GM21515 (cell line): ENCODE measurements around the gene TSPAN18.

Source experiments
- ATAC-seq: cut with Tn5 transposase; IDR thresholded peaks from one replicate; pipeline ENCODE4 v1.9.1; 2021; ENCODE audit not compliant: unreplicated experiment

Gene TSPAN18

DNA sequence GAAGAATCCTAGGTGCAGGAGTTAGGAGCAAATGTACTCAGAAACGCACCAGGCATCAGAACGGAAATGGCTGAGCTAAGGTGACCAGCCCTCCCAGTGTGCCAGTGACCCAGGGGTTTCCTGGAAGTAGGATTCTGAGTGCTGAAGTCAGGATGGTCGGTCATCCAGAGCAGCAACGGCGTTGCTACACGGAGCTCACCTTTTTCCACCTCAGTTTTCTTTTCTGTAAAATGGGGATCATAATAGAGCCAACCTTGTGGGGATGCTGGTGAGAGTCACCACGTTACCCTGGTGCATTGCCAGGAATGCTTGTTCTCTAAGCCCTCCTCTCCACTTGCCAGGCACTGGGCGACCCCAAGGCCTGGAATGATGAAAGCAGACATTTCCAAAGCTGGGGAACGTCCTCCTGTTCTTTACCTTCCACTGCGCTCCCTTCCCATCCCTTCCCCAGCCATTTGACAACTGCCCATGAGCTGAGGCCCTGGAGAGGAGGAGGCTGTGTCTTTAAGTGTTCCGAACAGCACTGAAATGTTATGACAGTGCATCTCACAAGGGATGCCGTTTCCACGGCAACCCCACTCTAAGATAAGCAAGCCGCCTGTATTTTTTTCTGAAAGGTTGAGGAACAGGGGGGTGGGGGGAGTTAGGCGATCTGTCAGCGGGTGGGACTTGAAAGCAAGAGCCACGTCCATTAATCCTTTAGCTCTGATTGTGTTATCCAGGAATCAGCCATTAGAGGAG lies 66.8 kb downstream of the TSPAN18 start:
- ATAC-seq, result no peak

DNA sequence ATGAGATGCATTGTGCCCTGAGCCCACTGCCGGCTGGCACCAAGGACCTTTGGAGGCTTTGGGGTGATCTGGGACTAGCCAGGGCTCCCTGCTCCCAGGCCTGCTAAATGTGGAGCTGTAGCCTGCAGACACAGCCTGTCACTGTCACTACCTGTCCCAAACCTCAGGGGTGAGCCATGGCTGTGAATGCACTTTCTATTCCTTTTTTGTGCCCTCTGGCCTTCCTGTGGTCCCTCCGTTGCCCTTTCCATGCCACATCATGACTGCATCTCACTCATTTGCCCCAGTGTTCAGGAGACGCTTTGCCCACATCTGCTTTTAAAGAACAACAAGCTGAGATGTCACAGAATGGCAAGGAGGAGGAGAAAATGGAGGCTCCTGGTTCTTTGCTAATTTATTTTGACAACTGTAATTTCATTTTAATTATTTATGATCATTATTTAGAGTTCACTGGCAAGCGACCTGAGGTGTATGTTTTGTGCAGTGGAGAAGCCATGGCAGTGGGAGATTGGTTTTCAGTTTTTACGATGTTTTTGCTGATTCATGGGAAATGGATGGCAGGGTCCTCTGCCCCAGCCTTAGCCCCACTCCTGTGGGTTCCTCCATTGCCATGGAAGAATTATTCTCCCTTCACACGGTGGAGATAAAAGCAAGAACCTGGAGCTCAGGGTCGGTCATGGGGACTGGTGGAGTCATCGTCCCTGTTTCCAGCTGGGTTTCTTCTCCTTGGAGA lies 69.2 kb downstream of the TSPAN18 start:
- ATAC-seq, result no peak

DNA sequence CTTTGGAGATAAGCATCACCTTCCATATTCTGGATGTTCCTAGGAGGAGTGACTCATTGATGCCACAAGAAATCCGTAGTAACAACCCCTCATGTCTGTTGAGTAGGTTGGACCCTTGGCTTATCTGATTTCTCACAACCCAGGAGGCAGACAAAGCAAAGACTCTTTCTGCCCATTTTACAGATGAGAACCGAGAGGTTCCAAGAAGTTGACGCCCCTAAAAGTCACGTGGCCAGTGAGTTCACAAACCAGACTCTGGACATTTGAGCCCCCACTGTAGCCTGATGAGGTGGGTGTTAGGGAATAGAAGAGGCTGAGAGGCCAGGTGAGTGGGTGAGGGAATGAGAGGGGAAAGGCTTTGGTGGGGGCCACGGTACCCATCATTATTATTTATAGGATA lies 70.3 kb downstream of the TSPAN18 start:
- ATAC-seq, result no peak

DNA sequence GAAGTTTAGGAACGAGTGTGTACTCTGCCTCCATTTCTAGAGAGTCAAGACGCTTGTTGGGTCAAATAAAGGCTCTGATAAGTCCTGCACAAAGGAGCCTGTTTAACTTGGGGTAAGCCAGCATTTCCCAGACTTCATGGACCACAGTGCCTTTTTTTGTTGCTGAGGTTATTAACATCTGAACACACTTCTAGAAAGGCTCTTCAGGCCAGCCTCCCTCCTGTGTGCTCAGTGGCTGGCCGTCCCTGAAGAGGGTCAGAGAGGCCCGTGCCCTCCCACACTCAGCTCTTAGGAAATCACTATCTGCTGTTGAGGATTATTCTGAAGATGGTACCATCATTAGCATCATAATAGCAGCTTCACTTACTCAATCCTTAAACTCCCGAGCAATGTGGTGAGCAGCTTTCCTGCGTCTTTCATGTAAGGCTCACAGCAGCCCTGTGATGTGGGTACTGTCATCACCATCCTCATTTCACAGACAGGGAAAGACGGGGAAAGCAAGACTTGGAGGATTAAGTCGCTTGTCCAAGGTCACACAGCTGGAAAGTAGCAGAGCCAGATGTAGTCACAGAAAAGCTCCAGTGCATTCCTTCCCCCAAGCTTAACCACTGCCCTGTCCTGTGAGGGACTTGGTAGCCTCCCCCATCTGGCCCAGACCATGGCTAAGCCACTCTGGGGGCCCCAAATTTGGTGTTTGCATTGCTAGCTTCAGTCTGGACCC lies 71.3 kb downstream of the TSPAN18 start:
- ATAC-seq, result no peak

DNA sequence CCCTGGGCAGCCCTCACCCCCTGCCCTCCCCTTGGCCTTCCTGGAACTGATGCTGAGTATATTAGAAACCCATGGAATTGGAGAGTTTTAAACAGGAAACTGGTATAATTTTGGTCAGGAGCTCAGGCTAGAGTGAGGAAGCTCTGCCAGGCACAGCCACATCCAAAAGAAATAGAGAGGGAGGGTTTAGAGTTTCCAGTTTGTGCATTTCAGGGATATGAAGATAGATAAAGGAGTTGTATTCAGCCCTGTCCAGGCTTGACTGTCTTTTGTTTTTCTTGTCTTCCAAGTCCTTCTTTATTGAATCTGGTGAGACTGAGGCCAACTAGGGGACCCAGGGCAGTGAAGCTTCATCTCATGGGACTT lies 71.8 kb downstream of the TSPAN18 start:
- ATAC-seq, result no peak

DNA sequence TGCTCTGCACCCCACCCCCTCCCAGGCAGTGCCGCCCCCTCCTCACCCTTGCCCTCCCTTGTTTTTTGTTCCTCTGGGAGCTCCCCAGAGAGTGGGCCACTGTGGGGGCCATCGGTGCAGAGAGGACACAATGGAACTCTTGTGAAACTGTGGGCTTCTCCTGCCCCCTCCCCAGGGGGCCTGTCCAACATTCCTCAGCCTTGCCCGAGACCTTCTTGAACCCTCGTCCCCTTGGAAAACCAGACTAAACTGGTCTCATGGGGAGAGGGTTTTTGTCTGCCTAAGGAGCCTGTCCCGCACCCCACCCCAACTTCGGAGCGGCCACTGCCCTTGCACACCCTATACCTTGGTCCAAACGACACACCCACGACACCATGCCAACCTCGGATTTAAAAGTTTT lies 72.2 kb downstream of the TSPAN18 start:
- ATAC-seq, result no peak

DNA sequence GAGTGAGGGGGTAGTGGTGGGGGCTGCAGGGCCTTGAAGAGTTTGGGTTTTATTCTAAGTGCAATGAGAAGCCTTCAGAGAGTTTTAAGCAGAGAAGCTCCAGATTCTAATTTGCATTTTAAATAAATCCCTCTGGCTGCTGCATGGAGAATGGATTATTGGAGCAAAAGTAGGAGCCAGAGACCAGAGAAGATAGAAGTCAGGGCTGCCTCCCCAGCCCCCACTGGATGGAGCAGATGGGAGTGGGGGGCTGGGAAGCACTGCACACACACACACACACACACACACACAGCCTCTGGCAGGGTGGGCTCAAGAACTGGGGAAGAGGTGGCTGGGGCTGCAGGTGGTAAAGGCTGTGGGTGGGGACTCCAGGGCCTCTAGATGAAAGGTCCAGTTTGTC lies 75.6 kb downstream of the TSPAN18 start:
- no peak for ATAC-seq

DNA sequence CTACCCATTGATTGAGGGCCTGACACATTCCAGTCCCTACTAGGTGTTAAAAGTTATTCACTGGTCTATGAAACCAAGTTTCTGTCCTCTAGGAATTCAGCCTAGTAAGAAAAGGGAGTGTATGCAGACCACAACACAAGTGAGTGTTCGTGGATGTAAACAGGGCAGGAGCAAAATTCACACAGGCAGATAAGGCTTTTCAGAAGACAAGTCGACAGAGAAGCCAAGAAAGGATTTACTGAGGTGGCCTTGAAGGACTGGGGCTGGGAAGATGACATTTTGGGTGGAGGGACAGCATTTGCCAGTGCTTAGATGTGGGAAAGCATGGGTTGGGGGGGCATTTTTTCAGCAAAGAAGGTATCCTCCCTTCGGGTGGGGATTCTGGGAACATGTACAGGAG lies 76.2 kb downstream of the TSPAN18 start:
- no peak for ATAC-seq

DNA sequence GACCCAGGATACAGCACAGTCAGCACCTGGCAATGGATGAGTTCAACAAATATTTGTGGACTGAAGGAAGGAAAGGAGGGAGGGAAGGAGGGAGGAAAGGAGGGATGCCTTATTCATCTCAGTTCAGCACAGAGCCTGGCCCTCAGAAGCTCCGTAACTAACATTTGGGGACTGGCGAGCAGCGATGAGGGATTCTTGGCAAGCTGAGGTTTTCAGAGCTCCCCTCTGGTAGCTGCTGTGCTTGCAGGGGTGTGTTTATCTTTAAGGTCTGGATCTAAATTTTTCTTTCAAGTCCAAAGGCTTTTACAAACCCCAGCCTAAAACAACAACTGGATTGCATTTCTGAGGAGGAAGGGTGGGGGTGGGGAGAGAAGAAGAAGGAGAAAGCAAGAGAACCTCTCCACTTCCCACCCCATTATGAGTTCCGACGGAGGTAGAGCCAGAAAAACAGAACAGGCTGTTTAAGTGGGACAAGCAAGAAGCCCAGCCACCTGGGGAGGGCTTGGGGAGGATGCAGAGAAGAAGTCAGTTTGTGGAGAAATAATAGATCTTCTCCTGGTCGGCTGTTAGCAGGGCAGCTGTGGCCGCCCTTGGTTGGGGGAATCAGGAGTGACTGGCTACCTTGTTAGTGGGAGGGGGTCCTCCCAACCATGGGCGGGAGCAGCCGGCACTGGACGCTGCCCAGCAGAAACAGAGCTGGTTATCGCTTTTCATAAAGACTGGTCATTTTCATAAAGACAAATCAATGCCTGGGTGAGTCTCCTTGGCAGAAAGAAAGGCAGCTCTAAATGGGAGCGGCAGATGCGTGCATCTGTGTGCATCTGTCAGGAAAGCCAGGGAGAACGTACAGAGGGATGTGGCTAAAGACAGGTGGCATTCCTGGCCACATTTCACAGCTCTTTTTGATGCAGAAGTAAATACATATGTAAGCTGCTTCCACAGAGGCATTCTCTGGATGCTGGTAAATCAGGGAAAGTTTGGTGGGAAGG lies 78.0 kb downstream of the TSPAN18 start:
- no peak for ATAC-seq

DNA sequence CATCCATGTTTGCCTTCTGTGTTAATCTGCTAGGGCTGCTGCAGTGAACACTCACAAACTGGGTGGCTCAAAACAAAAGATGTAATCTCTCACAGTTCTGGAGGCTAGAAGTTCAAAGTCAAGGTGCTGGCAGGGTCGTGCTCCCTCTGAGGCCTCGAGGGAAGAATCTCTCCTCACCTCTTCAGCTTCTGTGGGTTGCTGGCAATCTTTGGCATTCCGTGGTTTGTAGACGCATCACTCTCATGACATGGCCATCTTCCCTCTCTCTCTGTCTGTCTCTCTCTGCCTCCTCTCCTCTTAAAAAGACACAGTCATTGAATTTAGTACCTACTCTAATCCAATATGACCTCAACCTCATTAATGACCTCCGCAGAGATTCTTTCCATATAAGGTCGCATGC lies 78.8 kb downstream of the TSPAN18 start:
- ATAC-seq, result no peak

DNA sequence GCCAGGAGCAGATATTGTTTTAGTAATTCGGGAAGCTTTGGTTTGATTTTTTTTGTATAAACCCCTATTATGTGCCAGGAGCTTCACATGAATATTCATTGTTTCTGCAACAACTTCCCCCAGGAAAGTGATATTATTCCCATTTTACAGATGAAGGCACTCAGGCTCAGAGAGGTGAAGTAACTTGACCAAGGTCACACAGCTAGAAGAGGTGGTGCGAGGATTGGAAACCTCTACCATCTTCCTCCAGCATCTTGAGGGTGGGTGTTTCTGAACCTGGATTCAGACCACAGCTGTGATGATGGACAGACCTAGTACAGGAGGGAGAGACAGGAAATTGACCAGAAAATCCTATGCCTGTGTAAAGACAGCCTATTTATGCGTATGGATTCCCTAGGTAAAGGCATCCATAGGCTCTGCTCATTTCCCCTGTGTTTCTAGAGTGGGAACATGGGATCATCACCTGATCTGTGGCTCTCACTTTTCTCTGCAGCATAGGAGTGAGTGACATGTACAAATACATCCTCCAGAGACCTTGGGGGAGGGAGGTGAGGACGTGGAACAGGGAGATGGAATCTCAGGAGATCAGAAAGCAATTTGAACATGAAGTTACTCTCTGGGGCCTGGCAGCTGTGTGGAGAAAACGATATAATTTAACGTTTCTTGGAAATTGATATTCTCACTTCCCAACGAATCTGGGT lies 81.4 kb downstream of the TSPAN18 start:
- no peak for ATAC-seq

DNA sequence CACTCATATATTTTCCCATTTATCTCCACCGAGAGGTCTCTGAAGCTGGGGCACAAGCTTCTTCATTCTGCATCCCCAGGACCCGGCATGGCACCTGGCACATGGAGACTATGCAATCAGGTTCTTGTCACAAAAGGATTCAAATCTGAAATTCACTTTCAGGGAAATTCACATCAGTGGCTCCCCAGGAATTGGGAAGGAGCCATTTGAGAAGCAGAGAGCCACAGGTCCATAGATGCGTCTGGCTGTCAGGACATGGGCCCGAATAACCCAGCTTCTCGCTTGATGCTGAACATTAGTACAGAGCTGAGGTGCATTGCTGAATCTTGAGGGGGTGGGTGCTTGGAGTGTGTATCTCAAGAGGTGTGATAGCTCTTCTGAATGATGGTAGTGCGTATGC lies 82.5 kb downstream of the TSPAN18 start:
- no peak for ATAC-seq

DNA sequence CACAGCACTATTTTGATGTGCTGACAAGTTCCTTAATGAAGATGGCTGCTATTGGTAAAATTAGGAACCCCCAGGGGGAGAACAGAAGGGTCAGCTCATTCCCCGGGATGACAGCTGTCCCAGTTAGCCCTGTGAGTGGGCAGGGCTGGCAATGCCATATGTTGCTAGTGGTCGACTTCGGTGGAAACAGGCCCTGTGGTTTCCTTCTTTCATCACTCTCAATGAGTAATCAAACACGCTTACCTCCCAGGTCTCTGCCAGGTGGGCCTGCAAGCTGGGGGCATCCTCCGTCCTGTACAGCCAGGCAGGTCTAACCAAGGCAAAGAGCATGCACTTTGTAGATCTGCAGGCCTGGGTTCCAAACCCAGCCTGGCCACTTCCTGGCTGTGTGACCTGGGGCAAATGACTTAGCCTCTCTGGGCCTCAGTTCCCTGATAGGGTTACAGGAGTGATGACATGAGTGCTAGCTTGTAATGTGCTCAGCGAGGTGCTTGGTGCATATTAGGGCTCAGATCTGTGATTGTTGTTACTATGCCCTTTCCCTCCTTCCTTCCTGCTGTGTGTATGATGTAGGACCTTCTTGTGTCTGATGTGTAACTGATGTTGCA lies 85.2 kb downstream of the TSPAN18 start:
- no peak for ATAC-seq

DNA sequence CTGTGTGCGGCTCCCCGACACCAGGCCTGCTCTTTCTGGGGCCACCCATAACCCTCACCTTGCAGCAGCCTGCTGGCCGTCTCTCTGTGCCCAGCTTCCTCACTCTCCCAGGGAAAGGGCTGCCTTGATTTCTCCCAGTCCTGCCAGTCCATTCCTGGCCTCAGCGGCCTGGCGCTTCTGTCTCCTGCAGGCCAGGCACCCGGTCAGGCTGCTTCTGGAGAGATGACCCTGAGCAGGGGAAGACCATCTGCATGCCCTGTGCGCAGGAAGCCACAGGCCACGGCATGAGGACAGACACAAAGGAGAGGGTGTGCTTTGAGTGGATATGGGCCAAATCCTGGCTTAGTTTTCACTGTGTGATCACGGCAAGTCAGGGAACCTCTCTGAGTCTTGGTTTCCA lies 86.2 kb downstream of the TSPAN18 start:
- no peak for ATAC-seq

DNA sequence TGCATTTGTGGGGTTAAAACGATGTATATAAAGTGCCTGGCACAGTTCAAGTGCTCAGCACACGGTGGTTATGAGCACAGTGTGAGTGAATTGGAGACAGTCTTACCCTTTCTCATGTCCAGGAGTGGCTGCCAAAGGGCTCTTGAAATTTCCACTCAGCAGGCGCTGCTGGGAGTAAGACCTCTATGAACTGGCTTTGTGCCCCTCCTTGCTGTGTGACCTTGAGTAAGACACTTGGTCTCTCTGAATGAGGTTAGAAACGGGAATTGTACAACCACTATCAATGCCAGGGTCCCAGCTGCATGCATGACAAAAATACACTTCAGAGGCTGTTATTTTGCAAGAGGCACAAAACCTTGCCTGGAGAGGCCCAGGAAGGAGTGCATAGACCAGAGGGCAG lies 86.6 kb downstream of the TSPAN18 start:
- ATAC-seq, result no peak

DNA sequence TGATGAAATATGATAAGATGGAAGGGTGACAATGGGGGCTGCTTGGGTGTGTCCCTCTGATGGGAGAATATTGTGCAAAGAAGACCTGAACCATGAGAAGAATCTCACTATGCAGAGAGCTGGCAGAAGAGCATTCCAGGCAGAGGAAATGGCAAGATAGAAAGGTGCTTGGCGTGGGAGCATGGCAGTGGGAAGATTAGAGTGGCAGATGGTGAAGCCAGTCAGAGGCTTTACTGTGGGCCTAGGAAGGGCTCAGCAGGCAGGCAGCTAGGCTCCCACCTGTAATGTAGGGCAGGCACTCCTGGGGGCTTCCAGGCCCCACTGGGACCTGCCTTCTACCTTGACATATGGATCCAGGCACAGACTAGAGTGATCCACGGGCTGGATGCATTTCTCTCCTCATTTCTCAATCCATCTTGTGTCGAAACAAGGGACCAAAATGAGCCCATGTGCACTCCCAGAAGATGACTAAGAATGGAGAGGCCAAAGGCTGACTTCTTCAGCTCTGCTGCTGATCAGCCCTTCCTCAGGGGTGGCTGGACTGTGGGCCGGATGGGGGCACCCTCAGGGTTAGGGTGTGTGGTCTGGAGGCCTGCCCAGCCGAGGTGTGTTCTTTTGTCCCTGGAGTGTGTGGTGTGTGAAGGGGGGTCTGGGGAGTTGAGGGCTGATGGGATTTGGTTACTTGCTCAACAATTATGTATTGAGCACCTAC lies 88.3 kb downstream of the TSPAN18 start:
- ATAC-seq, result no peak

DNA sequence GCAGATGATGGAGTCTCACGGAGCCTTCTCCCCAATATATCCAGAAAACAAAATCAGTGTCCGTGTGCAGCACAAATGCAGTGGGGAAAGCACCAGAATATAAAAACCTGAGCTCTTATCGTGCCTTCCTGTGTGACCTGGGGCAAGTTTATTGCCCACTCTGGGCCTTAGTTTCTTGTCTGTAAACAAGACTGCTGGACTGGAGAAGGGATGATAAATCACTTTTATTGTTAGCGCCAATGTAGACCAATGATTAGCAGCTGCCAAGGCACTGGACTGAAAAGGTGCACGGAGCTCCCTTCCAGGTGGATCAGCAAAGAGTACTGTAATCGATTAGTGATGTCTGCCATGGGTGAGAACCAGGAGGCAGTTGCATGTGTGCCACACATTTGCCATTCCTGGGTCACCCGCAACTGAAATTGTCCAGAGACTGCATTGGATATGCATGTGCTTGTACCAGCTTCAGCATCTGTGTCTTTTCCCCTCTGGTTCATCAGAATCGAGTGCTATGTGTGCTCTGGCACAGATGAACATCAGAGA lies 89.2 kb downstream of the TSPAN18 start:
- no peak for ATAC-seq

DNA sequence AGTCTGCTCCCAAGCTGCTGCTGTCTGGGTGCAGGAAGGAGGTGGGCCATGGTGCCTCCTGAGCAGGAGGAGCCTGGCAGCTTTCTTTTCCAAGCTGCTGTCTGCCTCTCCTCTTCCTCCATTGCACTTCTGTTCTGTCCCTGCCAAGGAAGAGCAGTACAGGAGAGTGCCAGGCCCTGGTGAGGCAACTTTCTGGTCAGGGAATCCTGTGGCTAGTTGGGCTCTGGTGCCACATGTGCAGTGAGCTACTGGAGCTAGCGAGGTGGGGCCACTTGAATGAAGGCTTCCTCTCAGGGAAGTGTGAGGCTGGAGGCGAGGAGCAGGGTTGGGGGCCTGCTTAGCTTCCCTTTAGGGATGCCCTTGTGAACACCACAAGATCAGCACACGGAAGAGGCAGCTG lies 90.0 kb downstream of the TSPAN18 start:
- ATAC-seq, result no peak
